ENCODE measurements around the gene MYDGF.

The MYDGF gene

DNA sequence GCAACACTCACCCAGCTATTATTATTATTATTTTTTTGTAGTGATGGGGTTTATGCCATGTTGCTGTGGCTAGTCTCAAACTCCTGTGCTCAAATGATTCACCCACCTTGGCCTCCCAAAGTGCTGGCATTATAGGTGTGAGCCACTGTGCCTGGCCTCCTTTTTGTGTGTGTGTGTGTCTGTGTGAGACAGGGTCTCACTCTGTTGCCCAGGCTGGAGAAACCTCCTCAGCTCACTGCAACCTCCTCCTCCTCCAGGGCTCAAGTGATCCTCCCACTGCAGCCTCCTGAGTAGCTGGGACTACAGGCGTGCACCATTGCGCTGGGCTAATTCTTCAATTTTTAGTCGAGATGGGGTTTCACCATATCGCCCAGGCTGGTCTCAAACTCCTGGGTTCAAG, 3.6 kb upstream of the MYDGF start:
- no peak for DNase-seq

DNA sequence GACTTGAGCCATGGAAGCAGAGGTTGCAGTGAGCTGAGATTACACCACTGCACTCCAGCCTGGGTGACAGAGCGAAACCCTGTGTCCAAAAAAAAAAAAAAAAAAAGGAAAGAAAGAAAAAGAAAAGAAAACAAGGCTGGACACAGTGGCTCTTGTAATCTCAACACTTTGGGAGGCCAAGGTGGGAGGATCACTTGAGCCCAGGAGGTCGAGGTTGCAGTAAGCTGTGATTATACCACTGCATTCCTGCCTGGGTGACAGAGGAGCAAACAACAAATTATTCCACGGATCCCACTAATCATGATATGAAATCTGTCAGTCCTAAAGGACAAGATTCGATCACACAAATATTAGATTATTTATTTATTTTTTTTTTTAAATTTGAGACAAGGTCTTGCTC, 3.1 kb upstream of the MYDGF start:
- DNase-seq: no peak

DNA sequence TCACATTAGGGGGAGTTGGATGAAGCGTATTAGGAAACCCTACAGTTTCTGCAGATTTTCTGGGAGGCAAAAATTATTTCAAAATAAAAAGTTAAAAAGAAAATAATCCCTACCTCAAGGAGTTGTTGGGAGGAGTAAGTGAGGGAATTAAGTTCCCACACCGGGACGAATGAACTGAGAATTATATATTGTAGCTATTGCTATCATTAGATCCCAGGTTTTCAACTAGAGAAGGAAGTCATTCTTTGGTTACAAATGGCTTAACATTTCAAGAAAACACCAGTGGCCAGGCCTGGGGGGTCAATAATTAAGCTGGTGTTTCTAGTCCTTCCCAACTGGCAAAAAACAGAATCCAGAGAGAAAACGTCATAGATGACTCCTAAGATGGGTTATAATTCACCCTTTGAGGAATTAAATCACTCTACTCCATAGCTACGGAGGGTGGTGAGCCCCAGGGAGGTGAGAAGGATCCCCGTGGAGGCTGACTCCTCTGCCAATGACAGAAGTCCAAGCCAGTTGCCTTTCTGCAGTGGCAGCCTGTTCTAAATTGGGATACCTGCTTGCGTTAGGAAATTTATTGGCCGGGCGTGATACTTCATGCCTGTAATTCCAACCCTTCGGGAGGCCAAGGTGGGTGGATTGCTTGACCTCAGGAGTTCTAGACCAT, 1.2 kb upstream of the MYDGF start:
- DNase-seq: no peak

GRCh38 chr19:4664642-4665041, 5.5 kb downstream of the MYDGF start:
- DNase-seq: no peak

- DNase-seq: no peak
These were observed 7.3 kb downstream of the MYDGF start for GRCh38 chr19:4662812-4663211.

- no peak for DNase-seq
These were observed 8.0 kb downstream of the MYDGF start for GRCh38 chr19:4662020-4662695.

DNA sequence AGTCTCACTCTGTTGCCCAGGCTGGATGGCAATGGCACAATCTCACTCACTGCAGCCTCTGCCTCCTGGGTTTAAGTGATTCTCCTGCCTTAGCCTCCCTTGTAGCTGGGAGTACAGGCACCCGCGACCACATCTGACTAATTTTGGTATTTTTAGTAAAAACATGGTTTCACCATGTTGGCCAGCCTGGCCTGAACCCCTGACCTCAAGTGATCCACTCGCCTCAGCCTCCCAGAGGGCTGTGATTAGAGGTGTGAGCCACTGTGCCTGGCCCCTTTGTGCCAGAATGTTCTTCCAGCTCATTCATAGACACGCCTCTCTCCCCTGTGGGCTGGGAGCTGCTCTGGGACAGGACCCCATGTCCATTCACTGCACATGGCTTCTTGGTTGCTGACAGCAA, 9.1 kb downstream of the MYDGF start:
- no peak for DNase-seq

GRCh38 chr19:4660181-4660791, 9.9 kb downstream of the MYDGF start:
- no peak for DNase-seq

DNA sequence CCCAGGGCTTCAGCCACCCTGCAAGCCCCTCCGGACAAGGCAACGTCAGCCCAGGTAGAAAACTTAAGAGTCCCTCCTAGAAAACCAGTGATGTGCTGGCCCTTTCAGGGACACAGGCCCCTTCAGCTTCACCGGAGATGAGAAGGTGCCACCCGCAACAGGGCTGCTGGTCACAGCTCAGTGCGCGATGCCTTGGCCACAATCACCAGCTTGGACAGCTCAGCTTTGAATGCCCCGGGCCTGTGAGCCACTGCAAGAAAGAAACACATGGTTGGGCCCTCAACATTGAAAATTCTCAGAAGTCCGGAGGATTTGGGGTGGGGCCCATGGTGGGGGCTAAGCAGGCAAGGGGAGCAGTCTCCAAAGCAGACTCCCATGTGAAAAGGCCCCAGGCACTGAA, 12.3 kb downstream of the MYDGF start:
- DNase-seq: no peak

DNA sequence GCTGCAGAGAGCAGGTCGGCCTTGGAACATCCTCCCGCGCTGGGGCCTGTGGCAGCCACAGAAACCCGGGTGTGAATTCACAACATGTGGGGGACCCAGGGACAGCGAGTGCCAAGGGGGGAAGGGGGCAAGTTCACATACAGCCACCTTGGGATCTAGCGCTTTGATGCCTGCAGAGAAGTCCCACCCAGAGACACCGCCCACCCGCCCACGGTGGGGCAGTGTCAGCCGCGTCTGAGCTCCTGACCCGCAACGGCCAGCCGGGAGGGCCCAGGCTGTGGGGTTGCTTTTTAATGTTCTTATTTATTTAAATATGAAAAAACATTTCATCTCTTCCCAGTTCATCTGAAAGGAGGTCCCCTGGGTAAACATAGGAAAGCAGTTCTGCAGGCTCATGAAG, 12.9 kb downstream of the MYDGF start:
- DNase-seq: no peak

DNA sequence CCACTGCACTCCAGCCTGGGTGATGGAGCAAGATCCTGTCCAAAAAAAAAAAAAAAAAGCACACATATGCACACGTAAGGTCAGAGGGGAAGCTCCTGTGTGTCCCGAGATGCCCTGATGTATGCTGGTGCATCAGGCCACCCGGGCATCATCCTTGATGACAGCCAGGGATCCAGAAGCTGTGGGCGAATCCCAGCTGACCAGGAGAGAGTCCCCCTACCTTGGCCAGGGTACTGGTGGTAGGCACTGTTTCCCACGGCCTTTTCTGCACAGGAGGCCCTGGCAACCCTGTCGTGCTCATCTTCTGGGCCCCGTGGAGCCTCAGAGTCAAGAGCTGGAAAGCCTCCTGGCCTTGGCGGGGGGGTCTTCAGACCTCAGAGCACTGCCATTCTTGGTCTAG, 14.0 kb downstream of the MYDGF start:
- no peak for DNase-seq

- no peak for DNase-seq
These were observed 15.4 kb downstream of the MYDGF start for GRCh38 chr19:4654437-4655361.

- DNase-seq: no peak
These were observed 16.2 kb downstream of the MYDGF start for GRCh38 chr19:4653793-4654436.

DNA sequence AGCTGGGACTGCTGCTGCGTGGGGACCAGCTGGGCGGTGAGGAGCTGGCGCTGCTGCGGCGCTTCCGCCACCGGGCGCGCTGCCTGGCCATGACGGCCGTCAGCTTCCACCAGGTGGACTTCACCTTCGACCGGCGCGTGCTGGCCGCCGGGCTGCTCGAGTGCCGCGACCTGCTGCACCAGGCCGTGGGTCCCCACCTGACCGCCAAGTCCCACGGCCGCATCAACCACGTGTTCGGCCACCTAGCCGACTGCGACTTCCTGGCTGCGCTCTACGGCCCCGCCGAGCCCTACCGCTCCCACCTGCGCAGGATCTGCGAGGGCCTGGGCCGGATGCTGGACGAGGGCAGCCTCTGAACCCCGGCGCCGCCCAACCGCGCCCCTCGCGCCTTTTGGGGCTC, 18.1 kb downstream of the MYDGF start:
- no peak for DNase-seq

DNA sequence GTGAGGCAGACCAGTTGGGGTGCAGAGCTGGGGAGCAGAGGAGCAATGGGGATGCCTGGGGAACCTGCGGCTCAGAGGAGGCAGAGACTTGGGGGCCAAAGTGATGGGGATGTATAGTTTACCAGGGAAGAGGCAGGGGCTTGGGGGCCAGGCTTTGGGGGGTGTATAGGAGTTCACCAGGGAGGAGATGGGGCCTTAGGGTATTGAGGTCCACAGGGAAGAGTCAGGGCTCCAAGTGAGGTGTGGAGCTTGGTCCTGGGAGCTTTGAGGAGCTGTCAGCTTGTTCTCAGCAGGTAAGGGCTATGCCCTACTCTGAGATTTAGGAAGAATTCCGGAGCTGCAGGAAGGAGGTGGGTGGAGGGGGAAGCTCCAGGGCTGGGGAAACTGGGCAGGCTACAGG, 20.0 kb downstream of the MYDGF start:
- DNase-seq: no peak

DNA sequence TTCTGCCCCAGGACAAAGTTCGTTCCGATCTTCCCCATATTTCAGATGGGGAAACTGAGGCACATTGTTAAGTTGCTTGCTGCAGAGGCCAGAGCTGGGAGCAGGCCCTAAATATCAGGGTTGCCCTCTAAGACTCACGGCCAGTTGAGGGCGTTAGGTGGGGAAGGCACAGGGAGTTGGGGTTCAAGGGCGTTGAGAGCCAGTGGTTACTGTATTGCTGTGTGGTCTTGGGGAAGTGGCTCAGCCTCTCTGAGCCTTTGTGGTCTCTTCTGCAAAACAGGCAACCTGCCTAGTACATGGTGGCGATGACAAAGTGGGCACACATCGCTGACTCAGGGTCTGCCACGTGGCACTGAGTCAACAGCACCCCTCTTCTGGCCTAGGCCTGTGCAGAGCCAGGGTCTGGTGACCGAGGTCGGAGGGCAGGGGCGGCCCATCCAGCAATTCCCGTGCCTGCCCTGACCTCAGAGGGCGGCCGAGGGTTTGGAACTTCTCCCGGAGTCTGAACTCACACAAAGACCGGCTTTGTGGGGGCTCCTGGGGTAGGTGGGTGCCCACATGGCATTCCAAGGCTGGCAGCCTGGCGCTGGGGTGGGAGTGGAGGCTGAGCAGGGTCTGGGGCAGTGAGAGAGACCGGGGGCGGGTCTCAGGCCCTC, 20.6 kb downstream of the MYDGF start:
- DNase-seq: no peak

DNA sequence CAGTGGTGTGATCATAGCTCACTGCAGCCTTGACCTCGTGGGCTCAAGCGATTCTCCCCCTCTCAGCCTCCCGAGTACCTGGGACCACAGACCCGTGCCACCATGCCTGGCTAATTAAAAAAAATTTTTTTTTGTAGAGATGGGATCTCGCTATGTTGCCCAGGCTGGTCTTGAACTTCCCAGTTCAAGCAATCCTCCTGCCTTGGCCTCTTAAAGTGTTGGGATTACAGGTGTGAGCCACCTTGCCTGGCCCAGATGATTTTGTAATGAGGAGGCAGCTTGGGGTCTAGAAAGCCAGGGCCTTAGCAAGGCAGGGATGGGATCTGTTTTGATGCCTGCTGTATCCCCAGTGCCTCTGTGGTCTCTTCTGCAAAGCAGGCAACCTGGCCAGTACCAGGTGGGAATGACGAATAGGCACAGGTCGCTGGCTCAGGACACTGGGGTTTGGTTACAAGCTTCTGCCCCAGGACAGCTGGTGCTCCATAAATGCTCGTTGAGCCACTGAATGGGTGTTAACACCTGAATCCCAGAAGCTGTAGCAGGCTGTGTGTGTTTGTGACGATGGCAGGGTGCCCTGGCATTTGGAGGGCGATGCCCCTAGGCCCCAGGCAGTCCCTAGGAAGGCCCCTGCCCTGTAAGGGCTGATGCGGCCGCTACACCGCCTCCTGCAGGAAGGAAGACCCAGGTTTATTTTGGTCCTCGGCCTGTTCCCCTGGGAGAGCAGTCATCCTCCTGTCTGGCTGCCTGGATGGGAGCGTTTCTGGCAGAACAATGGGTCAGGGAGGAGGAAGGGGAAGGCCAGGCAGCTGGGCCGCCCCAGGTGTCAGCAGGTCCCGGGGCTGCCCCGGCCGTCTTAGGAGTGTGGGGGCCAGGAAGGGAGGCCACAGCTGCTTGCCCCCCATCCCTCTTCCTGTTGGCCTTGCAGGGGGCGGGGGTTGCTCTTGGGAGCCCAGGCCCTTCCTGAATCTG, 22.2 kb downstream of the MYDGF start:
- peak; percentile 3 for DNase-seq

- no peak for DNase-seq
These were observed 24.4 kb downstream of the MYDGF start for GRCh38 chr19:4645718-4646117.

GRCh38 chr19:4642625-4643024, 27.5 kb downstream of the MYDGF start:
- DNase-seq: no peak

GRCh38 chr19:4641132-4641531, 29.0 kb downstream of the MYDGF start:
- DNase-seq: no peak
